NK-92 (cell line): ENCODE results near the gene ECSCR.
"Not testable (repeated sequence)": the region's sequence is repeated elsewhere in the genome, so short reads cannot be mapped to it uniquely, and the experiment has no call there.

Experiments used
- DNase-seq: peaks from one replicate; lab custom pipeline; 2025; ENCODE audit not compliant: unreplicated experiment; lab: John Stamatoyannopoulos, UW

The ECSCR gene

GRCh38 chr5:139446956-139447779 lies 15.4 kb downstream of the ECSCR start:
- DNase-seq: no peak

GRCh38 chr5:139445325-139446170 lies 17.0 kb downstream of the ECSCR start:
- DNase-seq: no peak

GRCh38 chr5:139443831-139444453 lies 18.6 kb downstream of the ECSCR start:
- DNase-seq: no peak

- not testable (repeated sequence) for DNase-seq
Measured at GRCh38 chr5:139440416-139440815, 22.1 kb downstream of the ECSCR start.

- DNase-seq: peak; percentile 16
Measured at GRCh38 chr5:139439013-139439903, 23.3 kb downstream of the ECSCR start, which contains the start of gene DNAJC18. TSS of gene DNAJC18 (minus strand) at chr5:139439525. CDS start at chr5:139439445, 80 bp downstream.

- no peak for DNase-seq
Measured at GRCh38 chr5:139438707-139439012, 23.9 kb downstream of the ECSCR start.

- DNase-seq: no peak
Measured at GRCh38 chr5:139435676-139436075, 26.9 kb downstream of the ECSCR start.

- no peak for DNase-seq
Measured at GRCh38 chr5:139431706-139432105, 30.8 kb downstream of the ECSCR start.

GRCh38 chr5:139430015-139430414 lies 32.5 kb downstream of the ECSCR start:
- DNase-seq: no peak

GRCh38 chr5:139426203-139426885 lies 36.2 kb downstream of the ECSCR start:
- DNase-seq: no peak

GRCh38 chr5:139425497-139425896 lies 37.0 kb downstream of the ECSCR start:
- DNase-seq: no peak

GRCh38 chr5:139422307-139422893 lies 40.1 kb downstream of the ECSCR start:
- no peak for DNase-seq

GRCh38 chr5:139419226-139420192 lies 43.0 kb downstream of the ECSCR start:
- DNase-seq: no peak

- no peak for DNase-seq
Measured at GRCh38 chr5:139418793-139419192, 43.8 kb downstream of the ECSCR start.

- no peak for DNase-seq
Measured at GRCh38 chr5:139417214-139417613, 45.3 kb downstream of the ECSCR start.

- no peak for DNase-seq
Measured at GRCh38 chr5:139416651-139417050, 45.9 kb downstream of the ECSCR start.

- no peak for DNase-seq
Measured at GRCh38 chr5:139415869-139416268, 46.7 kb downstream of the ECSCR start.

GRCh38 chr5:139415221-139415861 lies 47.2 kb downstream of the ECSCR start:
- DNase-seq: no peak
